ENCODE results near the gene CASP2. TPM values are rescaled to one million over a fixed set of nuclear protein-coding genes. Genes with fewer than 3 reads are reported as not detected.

CASP2 gene
- total and polyA plus RNA-seq, 10 of the 15 experiments (the other 5 are each of a cell fraction or from before 2014, with no cell fraction given) = 12.1 to 60.4 (median 26.2) TPM

DNA sequence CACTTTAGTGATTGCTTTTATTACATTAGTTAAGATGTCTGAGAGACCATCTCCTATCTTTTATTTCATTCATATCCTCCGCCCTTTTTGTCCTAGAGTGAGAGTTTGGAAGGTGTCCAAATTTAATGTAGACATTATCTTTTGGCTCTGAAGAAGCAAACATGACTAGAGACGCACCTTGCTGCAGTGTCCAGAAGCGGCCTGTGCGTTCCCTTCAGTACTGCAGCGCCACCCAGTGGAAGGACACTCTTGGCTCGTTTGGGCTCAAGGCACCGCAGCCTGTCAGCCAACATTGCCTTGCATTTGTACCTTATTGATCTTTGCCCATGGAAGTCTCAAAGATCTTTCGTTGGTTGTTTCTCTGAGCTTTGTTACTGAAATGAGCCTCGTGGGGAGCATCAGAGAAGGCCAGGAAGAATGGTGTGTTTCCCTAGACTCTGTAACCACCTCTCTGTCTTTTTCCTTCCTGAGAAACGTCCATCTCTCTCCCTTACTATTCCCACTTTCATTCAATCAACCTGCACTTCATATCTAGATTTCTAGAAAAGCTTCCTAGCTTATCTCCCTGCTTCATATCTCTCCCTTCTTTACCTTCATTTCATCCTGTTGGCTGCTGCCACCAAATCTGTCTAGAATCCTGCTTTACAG, 17.4 kb downstream of the CASP2 start:
- no peaks in the 10 kb centered on the region for H4K20me1 ChIP-seq (ENCODE audit: control insufficient read depth, insufficient read depth)
- no peak overlapping the region for H2AFZ ChIP-seq (ENCODE audit: control insufficient read depth, low read depth, low read length)
- FAIRE-seq (peak; percentile 23), DNase-seq (ENCODE audit: low read depth, low spot score) (no peak), ATAC-seq (peak; percentile 86)
- intact Hi-C loops (cut with micrococcal nuclease; ENCODE audit: unreplicated experiment) (loop anchor here (1.0 to 5.0 kb wide), 2 partner anchors 65 to 77 kb away; partner anchors contain the start of gene ZYX), in situ Hi-C loops (cut with MboI) (no loop called here)
- RAD21 ChIA-PET (ENCODE audit: unreplicated experiment) = interaction anchor here (0.7 to 1.1 kb wide), 2 partner anchors 18 to 62 kb away, joined by 4 to 5 read pairs; no protein-coding TSS in a partner anchor
- H3K79me2 ChIP-seq (ENCODE audit: control insufficient read depth, insufficient read depth, low read length) = no peaks in the 10 kb centered on the region
- no peaks in the 10 kb centered on the region for H3K27me3 ChIP-seq (replicated peaks in 1 of 2; ENCODE audit: control insufficient read depth in 2 of 2, insufficient read depth in 2 of 2, low read length in 1 of 2)
- no peak overlapping the region for H3K9ac ChIP-seq (ENCODE audit: control insufficient read depth, insufficient read depth, low read length)
- H3K9me3 ChIP-seq (replicated peaks; ENCODE audit: control insufficient read depth, insufficient read depth, low read length) = no peaks in the 10 kb centered on the region
- BruUV-seq (replicated peaks) = no TSS peak
- H3K4me2 ChIP-seq (ENCODE audit: control insufficient read depth, insufficient read depth) = no peak overlapping the region
- no peak overlapping the region for H3K4me3 ChIP-seq
- CTCF ChIA-PET = interaction anchor here (0.6 to 4.1 kb wide), 9 partner anchors 10 to 522 kb away, joined by 3 to 34 read pairs (median 4); partner anchors contain the start of genes CASP2 and GSTK1
- H3K4me1 ChIP-seq (ENCODE audit: control insufficient read depth, insufficient read depth, low read length) = no peaks in the 10 kb centered on the region; the same call in 1 of the 2 replicates
- H3K36me3 ChIP-seq (ENCODE audit: control insufficient read depth in 2 of 2, insufficient read depth in 2 of 2, low read length in 1 of 2) = peaks cover 17 to 34% of the 10 kb centered on the region in 2 experiments
- WGBS (ENCODE audit: insufficient coverage, insufficient replicate concordance, low lambda C conversion rate, missing lambda C conversion rate) = 76% methylated on average over 10 of the region's 10 CpGs
- POLR2A ChIA-PET = interaction anchor here (0.7 kb wide), 1 partner anchor 9 kb away, joined by 3 read pairs; no protein-coding TSS in a partner anchor
- H3K27ac ChIP-seq (ENCODE audit: control insufficient read depth, insufficient read depth) = no peak overlapping the region
- SMC1A ChIA-PET (ENCODE audit: uncharacterized antibody, unreplicated experiment) = interaction anchor here (0.8 to 1.2 kb wide), 3 partner anchors 9 to 65 kb away, joined by 3 to 6 read pairs (median 5); no protein-coding TSS in a partner anchor
- TF ChIP-seq IRF4 (IDR thresholded peaks at IDR 0.05; ENCODE audit: low read depth, low read length) = no peak
- TF ChIP-seq MXI1 (IDR thresholded peaks at IDR 0.05; ENCODE audit: low read depth, low read length) = no peak
- TF ChIP-seq BRCA1 (IDR thresholded peaks at IDR 0.05; ENCODE audit: low read depth, low read length) = no peak
- TF ChIP-seq CREM (IDR thresholded peaks at IDR 0.05; ENCODE audit: low read depth) = no peak
- TF ChIP-seq POLR2AphosphoS5 (IDR thresholded peaks at IDR 0.05; ENCODE audit: low read length) = no peak
- peak; percentile 33 to 59 (median 43); a peak in 5 of 6 replicates for TF ChIP-seq CTCF (IDR thresholded peaks at IDR 0.05 in 2 of 3, conservative IDR thresholded peaks at IDR 0.05 in 1 of 3; ENCODE audit: control insufficient read depth in 2 of 3, extremely low read depth in 1 of 3, insufficient read depth in 1 of 3, low read depth in 3 of 3, low read length in 3 of 3)
- TF ChIP-seq MAX (IDR thresholded peaks at IDR 0.05; ENCODE audit: low read depth, low read length) = no peak
- no peak for TF ChIP-seq IKZF1 (conservative IDR thresholded peaks at IDR 0.05)
- TF ChIP-seq, protein P1, sequence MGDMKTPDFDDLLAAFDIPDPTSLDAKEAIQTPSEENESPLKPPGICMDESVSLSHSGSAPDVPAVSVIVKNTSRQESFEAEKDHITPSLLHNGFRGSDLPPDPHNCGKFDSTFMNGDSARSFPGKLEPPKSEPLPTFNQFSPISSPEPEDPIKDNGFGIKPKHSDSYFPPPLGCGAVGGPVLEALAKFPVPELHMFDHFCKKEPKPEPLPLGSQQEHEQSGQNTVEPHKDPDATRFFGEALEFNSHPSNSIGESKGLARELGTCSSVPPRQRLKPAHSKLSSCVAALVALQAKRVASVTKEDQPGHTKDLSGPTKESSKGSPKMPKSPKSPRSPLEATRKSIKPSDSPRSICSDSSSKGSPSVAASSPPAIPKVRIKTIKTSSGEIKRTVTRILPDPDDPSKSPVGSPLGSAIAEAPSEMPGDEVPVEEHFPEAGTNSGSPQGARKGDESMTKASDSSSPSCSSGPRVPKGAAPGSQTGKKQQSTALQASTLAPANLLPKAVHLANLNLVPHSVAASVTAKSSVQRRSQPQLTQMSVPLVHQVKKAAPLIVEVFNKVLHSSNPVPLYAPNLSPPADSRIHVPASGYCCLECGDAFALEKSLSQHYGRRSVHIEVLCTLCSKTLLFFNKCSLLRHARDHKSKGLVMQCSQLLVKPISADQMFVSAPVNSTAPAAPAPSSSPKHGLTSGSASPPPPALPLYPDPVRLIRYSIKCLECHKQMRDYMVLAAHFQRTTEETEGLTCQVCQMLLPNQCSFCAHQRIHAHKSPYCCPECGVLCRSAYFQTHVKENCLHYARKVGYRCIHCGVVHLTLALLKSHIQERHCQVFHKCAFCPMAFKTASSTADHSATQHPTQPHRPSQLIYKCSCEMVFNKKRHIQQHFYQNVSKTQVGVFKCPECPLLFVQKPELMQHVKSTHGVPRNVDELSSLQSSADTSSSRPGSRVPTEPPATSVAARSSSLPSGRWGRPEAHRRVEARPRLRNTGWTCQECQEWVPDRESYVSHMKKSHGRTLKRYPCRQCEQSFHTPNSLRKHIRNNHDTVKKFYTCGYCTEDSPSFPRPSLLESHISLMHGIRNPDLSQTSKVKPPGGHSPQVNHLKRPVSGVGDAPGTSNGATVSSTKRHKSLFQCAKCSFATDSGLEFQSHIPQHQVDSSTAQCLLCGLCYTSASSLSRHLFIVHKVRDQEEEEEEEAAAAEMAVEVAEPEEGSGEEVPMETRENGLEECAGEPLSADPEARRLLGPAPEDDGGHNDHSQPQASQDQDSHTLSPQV (IDR thresholded peaks at IDR 0.05) = no peak
- no peak for TF ChIP-seq KDM1A (IDR thresholded peaks at IDR 0.05; ENCODE audit: borderline replicate concordance)
- TF ChIP-seq ZNF384 (IDR thresholded peaks at IDR 0.05; ENCODE audit: borderline replicate concordance, low read depth, low read length) = no peak
- TF ChIP-seq ASH2L (IDR thresholded peaks at IDR 0.05; ENCODE audit: borderline replicate concordance, low read depth) = no peak
- TF ChIP-seq RAD21 (IDR thresholded peaks at IDR 0.05; ENCODE audit: insufficient read depth, low read depth, low read length) = peak; percentile 45
- TF ChIP-seq EP300 (IDR thresholded peaks at IDR 0.05; ENCODE audit: borderline replicate concordance in 1 of 2, control insufficient read depth in 1 of 2, low read depth in 2 of 2, low read length in 2 of 2) = no peak
- no peak for TF ChIP-seq FOS (IDR thresholded peaks at IDR 0.05; ENCODE audit: borderline replicate concordance, extremely low read depth, insufficient read length)
- no peak for TF ChIP-seq GABPA (IDR thresholded peaks at IDR 0.05; ENCODE audit: low read depth)
- TF ChIP-seq CBX3 (IDR thresholded peaks at IDR 0.05; ENCODE audit: borderline replicate concordance, low read depth) = no peak
- no peak for TF ChIP-seq RBBP5 (conservative IDR thresholded peaks at IDR 0.05)
